ENCODE results near the gene EVL.
A peak's percentile ranks its signal among the peaks of the same experiment; 100 is the strongest.
"Not testable (repeated sequence)": the region's sequence is repeated elsewhere in the genome, so short reads cannot be mapped to it uniquely, and the experiment has no call there.

EVL gene

GRCh38 chr14:100156776-100157175 is 91.6 kb downstream of the EVL start:
- H3K27ac ChIP-seq: no peak overlapping the region
- DNase-seq (ENCODE audit: low read depth, low spot score): no peak

DNA sequence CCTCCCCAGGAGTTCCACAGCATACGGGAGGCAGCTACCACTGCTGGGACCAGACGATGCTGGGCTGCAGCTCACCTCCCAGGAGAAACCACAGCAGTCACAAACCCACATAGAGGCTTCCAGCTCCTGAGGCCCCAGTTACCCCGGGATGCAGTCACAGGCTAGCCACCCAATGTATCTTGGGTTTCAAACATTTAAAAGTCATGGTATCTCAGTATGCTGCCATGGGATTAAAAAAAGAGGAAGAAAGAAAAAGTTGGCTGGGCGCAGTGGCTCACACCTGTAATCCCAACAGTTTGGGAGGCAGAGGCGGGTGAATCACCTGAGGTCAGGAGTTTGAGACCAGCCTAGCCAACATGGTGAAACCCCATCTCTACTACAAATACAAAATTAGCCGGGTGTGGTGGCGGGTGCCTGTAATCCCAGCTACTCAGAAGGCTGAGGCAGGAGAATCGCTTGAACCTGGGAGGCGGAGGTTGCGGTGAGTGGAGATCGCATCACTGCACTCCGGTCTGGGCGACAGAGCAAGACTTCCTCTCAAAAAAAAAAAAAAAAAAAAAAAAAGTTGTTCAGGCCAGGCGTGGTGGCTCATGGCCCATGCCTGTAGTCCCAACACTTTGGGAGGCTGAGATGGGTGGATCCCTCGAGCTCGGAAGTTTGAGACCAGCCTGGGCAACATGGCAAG is 92.5 kb downstream of the EVL start:
- H3K27ac ChIP-seq; DNase-seq (ENCODE audit: low read depth, low spot score): not testable (repeated sequence)

DNA sequence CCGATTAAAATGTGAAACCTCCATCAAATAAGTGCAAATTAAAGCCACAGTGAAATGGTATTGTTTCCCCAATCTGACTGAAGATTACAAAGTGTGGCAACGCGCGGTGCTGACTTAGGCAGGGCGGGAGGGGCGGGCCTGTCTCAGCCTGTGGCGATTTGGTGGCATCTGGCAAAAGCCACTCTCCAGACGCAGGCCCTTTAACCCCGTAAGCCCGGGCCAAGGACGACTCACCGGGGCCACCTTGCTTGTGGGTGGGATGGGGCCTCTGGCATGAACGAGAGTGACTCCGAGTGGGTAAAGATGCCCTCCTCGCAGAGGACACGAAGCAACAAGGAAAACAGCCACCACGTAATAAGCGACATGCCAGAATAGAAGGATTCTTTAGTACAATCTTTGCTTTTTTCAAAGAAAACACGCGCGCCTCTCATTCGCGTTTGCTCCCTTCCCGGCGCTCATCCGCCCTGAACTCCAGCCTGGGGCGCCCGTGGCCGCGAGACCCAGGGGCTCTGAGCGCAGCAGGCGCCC is 93.4 kb downstream of the EVL start:
- DNase-seq (ENCODE audit: low read depth, low spot score): no peak
- H3K27ac ChIP-seq: no peak overlapping the region

- H3K27ac ChIP-seq: no peak within 1 kb of the TSS
- DNase-seq (ENCODE audit: low read depth, low spot score): no peak
Measured at GRCh38 chr14:100159094-100159864, 94.1 kb downstream of the EVL start, which contains the start of gene DEGS2. TSS of gene DEGS2 (minus strand) at chr14:100159645. CDS start at chr14:100159587, 58 bp downstream.

GRCh38 chr14:100159865-100160533 is 94.8 kb downstream of the EVL start:
- no peak for DNase-seq (ENCODE audit: low read depth, low spot score)
- H3K27ac ChIP-seq: no peak overlapping the region

DNA sequence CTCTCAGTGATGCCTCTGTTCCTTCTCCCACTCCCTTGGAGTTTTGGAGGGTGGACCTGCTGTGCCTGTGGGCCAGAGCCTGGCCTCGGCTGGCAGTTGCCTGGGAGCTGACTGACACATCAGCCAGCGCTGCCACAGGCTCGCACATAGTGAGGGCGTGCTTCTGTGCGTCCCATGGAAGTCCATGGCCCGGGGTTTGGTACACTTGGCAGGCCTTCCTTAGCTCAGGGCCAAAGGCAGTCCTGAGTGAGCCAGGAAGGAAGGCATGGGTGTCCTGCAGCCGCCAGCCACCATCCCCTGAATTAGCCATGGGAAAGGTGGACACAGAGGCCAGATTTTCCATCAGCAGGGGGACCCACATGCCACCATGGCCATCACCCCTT is 95.3 kb downstream of the EVL start:
- no peak for DNase-seq (ENCODE audit: low read depth, low spot score)
- no peak overlapping the region for H3K27ac ChIP-seq

DNA sequence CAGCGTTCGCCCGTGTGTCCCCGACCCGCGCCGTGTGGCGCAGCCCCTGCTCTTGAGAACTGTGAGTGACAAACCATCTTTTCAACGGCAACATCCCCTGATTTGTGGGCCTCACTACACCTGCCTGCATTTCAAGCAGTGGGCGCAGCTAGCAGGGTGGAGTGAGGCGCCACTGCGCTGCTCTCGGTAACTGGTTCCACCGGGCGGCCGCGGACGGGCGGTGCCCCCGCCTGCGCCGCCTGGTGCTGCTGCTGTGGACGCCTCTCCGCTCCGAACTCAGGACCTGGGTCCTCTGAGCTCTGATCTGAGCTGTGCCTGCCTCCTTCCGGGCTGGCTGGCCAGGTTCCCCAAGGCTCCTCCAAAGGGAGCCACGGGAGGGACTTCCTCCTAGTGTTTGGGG is 100.2 kb downstream of the EVL start:
- no peak overlapping the region for H3K27ac ChIP-seq

DNA sequence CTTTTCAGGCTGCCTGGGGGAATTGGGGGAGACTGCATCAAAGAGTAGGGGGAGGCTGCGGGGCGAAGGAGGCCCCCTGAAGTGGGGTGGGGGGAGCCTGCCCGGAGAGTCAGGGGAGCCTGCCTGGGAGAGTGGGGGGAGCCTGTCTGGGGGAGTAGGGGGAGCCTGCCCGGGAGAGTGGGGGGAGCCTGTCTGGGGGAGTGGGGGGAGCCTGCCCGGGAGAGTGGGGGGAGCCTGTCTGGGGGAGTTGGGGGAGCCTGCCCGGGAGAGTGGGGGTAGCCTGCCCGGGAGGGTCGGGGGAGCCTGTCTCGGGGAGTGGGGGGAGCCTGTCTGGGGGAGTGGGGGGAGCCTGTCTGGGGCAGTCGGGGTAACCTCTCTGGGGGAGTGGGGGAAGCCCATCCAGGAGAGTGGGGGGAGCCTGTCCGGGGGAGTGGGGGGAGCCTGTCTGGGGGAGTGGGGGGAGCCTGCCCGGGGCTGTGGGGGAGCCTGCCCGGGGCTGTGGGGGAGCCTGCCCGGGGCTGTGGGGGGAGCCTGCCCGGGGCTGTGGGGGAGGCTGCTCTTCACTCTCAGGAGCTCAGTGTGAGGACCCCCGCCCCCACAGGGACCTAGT is 100.7 kb downstream of the EVL start:
- H3K27ac ChIP-seq: no peak overlapping the region
- DNase-seq (ENCODE audit: low read depth, low spot score): no peak

More for the DNA sequence above, 100.2 kb downstream of the EVL start:
- DNase-seq (ENCODE audit: low read depth, low spot score): no peak

DNA sequence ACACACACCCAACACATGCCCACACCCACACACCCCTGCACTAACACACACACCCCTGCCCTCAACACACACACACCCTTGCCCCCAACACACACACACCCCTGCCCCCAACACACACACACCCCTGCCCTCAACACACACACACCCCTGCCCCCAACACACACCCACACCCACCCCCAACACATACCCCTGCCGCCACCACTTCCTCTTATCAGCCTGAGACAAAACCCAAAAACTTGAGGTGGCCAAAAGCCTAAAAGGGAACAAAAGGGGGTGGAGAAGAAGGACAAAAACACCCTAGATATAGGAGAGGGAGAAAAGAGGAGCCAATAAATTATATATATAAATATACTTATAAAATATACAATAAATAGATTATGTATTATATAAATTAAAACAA is 103.3 kb downstream of the EVL start:
- no peak overlapping the region for H3K27ac ChIP-seq
- DNase-seq (ENCODE audit: low read depth, low spot score): no peak

GRCh38 chr14:100170880-100171279 is 105.7 kb downstream of the EVL start:
- no peak overlapping the region for H3K27ac ChIP-seq
- DNase-seq (ENCODE audit: low read depth, low spot score): no peak

- no peak for DNase-seq (ENCODE audit: low read depth, low spot score)
- H3K27ac ChIP-seq: no peak overlapping the region
Measured at GRCh38 chr14:100172811-100173210, 107.6 kb downstream of the EVL start.

GRCh38 chr14:100173353-100173752 is 108.1 kb downstream of the EVL start:
- no peak for DNase-seq (ENCODE audit: low read depth, low spot score)
- no peak overlapping the region for H3K27ac ChIP-seq

DNA sequence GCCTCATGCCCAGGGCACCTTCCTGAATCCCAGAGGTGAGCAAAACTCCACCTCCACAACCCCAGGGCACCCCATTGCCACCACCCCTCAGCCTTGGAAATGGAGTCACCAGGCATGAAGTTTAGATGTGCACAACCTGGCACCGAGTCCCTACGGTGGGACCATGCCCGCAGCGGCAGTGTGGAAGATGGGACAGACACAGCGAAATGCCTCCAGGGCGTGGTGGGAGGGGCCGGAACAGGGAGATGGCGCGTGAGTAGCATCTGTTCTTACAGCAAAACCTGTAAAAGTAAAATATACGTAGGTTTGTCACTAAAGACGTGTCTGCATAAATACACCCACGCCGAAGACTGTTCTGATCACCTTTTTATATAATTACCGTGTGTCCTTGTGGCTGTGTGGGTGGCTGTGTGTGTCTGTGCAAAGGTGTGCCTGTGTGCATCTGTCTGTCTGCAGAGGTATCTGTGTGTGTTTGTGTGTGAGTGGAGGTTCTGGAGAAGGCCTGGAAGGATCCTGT is 111.6 kb downstream of the EVL start:
- no peak overlapping the region for H3K27ac ChIP-seq
- DNase-seq (ENCODE audit: low read depth, low spot score): no peak

DNA sequence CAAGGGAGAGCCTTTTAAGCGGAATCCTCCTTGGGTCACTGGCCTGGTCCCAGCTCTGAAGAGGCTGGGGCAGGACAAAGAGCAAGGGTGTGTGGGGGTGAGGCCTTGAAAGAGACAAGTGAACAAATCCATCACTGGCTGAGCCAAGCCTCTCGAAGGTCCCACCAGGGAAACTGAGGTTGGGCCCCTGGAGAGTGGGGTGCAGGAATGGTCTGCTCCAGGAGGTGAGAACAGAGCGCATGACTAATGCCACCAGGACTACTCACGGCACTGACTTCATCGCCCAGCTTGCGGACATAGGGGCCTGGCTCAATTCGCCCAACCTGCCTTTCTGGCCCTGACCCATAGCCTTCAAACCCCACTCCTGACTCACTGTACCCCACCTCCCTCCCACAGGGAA is 113.5 kb downstream of the EVL start:
- DNase-seq (ENCODE audit: low read depth, low spot score): no peak

DNA sequence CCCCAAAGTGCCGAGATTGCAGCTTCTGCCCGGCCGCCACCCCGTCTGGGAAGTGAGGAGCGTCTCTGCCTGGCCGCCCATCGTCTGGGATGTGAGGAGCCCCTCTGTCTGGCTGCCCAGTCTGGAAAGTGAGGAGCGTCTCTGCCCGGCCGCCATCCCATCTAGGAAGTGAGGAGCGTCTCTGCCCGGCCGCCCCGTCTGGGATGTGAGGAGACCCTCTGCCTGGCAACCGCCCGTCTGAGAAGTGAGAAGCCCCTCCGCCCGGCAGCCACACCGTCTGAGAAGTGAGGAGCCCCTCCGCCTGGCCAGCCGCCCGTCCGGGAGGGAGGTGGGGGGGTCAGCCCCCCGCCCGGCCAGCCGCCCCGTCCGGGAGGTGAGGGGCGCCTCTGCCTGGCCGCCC is 115.4 kb downstream of the EVL start:
- DNase-seq (ENCODE audit: low read depth, low spot score); H3K27ac ChIP-seq: not testable (repeated sequence)

More for the DNA sequence above, 113.5 kb downstream of the EVL start:
- H3K27ac ChIP-seq: no peak overlapping the region

GRCh38 chr14:100181876-100182551 is 116.8 kb downstream of the EVL start:
- H3K27ac ChIP-seq; DNase-seq (ENCODE audit: low read depth, low spot score): not testable (repeated sequence)

GRCh38 chr14:100187247-100187833 is 122.1 kb downstream of the EVL start:
- DNase-seq (ENCODE audit: low read depth, low spot score): no peak
- no peak overlapping the region for H3K27ac ChIP-seq

DNA sequence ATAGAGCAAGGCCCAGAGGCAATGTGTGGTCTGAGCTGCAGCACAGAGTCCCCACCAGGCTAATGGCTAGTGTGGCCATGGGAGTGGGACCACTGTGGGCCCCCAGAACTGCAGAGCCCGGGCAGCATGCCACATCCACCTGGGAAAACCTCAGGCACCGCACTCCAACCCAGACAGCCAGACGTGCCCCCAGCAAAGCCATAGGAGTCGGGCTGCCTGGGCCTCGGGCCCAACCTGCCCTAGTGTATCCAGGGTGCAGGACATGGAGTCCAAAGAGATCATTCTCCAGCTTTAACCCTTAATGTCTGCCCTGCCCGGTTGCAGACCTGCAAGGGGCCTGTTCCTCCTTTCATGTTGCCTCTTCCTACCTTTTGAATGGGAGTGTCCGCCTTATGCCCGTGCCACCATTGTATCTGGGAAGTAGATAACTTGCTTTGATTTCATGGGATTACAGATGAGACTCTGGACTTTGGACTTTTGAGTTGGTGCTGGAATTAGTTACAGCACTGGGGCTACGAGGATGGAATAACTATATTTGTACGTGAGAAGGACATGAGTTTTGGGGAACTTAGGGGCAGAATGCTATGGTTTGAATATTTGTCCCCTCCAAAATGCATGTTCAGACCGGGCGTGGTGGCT is 123.3 kb downstream of the EVL start:
- no peak overlapping the region for H3K27ac ChIP-seq

GRCh38 chr14:100190126-100190525 is 124.9 kb downstream of the EVL start:
- DNase-seq (ENCODE audit: low read depth, low spot score): no peak
- peak overlapping the region; percentile 18 for H3K27ac ChIP-seq

More for the DNA sequence above, 123.3 kb downstream of the EVL start:
- no peak for DNase-seq (ENCODE audit: low read depth, low spot score)

All from epithelial cell of prostate (primary cell).